Activated CD4-positive, CD25-positive, alpha-beta regulatory T cell treated with anti-CD3 and anti-CD28 coated beads, Interleukin-2, amount 50 U/mL, for 24 hours (primary cell): ENCODE data around the gene EML1.

Experiments used
- ATAC-seq, 2 donors: fragments of 150-1000 bp; cut with Tn5 transposase; one replicate each; pipeline ENCODE4 v1.10.0; 2021; ENCODE audit warnings: mild to moderate bottlenecking in 1 of 2, moderate library complexity in 1 of 2

The EML1 gene

DNA sequence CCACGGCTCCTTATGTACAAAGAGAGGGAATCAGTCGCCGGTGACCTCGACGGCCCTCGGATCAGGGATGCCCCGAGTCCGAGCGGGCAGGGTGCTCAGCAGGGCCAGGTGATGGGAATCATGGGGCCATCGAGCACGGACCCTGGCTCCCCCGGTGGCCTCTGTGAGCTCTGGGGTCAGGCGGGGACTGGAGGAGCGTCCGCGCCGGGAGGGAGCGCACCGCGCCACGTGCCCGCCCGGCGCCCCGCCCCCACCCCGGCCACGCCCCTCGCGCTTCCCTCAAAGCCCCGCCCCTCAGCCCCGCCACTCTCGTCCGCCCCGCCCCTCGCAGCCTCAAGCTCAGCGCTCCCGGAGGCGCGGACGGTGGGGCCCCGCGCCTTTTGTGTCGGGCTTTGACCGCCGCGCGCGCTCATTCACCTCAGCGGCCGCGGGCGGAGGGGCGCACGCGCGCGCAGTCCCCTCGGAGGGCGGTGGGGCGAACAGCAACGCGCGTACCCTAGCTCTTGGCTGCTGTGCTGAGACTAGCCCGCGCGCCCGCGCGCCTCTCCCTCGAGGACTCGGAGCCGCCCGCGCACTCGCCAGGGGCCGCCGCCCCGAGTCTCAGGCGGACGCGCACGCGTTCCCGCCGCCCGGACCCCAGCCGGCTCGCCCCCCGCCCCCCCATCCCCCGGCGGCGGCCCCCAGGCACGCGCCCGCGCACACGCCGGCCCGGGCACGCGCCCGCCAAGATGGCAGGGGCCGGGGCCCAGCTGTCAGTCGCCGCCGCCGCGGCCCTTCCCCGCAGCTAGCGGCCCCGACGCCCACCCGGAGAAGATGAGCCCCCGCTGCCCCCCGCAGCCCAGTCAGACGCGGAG, 178.1 kb downstream of the EML1 start:
- ATAC-seq = peak; percentile 75 to 78

DNA sequence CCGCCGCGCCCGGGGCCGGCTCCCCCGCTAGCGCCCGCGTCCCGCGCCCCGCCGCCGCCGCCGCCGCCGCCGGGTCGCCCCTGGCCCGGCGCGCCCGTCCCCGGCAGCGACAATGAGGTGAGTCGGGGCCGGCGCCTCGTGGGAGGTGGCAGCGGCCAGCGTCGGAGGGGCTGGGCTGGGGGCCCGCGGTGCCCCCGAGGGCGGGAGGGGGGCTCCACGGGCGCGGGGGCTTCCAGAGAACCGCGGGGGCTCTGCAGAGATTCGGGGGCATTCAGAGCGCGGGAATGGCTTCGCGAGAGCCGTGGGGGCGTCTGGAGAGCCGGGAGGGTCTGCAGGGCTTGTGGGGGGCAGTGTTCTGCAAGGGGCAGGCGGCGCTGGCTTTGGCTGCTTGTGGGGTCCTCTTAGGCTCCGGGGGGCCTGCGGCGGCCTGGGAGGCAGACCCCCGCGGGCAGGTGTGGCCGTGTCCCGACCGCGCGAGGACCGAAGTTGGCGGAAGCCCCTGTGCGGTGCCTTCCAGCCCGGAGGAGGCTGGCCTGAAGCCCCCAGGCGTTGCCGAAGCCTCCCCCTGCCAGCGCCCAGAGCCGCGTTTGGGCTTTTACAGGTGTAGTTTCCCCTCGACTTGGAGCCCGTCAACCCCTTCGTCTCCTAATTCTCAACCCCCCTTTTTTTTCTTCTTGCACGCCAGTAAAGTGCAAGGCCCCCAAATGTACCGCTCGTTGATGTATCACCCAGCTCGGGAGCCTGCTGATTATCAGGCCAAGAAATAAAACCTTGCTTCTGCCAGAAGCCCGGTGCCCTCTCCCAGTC, 178.9 kb downstream of the EML1 start:
- peak; percentile 14 to 22 for ATAC-seq

DNA sequence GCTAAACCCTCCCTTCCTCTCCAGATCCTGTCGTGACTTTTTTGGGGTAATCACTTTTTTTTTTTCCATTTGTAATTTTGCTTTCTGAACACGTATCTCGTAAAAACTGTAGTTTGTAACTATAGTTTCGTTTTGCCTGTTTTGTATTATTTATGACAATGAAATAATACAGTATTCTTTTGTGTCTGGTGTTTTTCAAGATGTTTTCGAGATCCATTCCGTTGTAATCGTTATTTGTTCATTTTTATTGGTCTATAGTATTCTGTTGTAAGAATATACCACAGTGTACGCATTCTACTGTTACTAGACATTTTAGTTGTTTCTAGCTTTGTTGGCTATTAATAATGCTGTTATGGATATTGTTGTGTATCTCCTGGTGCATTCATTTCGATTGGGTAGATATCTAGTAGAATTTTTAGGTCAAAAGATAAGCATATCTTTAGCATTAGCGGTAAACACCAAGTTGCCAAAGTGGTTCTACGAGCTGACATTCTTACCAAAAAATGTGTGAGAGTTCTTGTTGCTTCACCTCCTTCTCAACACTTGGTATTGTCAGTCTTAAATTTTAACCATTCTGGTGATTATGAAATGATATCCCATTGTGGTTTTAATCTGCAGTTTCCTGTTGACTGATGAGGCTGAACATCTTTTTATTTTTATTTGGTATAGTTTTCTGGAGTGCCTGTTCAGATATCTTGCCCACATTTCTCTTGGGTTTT, 179.7 kb downstream of the EML1 start:
- no peak for ATAC-seq

DNA sequence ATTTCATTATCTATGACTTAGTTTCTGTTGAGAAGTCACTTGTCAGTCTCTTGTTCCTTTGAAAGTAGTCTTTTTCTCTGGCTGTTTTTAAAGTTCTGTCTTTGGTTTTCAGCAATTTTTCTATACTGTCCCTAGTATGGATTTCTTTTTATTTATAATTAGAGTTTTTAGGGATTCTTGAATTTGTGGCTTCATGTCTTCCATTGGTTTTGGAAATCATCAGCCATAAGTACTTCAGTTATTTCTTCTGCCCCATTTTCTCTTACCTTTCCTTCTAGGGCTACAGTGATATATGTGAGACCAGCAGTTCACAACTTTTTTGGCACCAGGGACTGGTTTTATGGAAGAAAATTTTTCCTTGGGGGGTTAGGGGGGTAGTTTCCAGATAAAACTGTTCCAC, 182.0 kb downstream of the EML1 start:
- ATAC-seq = no peak

DNA sequence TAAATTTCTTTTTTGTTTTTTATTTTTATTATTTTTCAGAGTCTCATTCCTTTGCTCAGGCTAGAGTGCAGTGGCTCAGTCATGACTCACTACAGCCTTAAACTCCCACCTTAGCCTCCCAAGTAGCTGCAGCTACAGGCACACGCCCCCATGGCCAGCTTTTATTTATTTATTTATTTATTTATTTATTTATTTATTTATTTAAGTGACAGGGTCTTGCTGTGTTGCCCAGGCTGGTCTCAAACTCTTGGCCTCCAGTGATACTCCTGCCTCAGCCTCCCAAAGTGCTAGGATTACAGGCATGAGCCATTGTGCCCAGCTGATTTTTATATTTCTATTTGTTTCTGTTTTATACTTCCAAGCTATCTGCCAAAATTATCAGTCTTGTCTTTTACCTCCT, 182.8 kb downstream of the EML1 start:
- no peak for ATAC-seq

DNA sequence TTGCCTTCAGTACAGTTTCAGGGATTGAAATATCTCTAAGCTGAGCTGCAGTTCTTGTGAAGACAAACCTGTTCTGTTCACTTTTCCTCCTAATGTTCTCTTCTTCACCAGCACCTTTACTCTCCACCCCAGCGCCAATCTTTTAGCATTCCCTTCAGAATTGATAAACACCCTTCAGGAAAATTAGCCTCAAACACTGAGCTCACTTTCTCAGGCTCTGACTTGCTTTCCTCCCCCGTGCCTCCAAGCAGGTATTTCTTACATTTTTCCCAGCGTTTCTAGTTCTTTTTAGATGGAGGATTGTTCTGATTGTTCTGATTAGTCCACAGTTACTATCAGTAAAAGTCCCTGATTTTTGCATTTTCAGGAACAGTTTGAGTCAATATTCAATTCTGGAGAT, 183.5 kb downstream of the EML1 start:
- no peak for ATAC-seq

DNA sequence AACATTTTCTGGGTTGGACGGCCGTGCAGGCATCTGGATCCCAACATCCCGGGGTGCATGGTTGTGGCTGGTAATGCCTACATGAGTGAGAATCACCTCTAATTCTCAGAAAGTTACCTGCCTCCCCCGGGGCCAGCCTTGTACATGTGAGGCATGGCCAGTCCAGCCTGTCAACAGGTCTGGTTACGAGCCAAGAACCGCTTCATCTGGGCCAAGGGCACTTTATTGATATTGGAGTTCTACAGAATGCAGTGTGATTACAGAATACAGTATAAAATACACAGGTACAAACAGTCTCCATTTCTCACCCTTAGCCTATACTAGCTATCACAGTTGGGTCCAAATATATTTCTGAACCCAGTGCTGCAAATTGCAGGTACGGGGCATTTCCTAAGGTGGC, 187.1 kb downstream of the EML1 start:
- ATAC-seq = no peak

DNA sequence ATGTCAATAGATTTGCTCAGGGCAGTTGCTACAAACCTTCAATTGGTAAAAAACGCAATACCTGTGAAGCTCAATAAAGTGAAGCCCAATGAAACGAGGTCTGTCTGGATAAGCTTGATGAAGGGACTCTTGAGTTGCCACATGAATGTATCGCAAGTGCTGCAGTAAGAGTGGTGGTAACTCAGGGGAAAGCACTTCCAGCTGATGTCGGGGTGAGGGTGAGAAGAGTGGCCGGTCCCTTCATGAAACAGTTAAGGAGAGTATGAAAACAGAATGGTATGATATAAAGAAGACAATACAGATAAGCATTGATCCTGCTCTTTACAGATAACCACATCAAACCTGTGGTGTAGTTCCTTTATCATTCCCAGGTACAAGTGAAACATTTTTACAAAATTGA, 188.6 kb downstream of the EML1 start:
- ATAC-seq = no peak

DNA sequence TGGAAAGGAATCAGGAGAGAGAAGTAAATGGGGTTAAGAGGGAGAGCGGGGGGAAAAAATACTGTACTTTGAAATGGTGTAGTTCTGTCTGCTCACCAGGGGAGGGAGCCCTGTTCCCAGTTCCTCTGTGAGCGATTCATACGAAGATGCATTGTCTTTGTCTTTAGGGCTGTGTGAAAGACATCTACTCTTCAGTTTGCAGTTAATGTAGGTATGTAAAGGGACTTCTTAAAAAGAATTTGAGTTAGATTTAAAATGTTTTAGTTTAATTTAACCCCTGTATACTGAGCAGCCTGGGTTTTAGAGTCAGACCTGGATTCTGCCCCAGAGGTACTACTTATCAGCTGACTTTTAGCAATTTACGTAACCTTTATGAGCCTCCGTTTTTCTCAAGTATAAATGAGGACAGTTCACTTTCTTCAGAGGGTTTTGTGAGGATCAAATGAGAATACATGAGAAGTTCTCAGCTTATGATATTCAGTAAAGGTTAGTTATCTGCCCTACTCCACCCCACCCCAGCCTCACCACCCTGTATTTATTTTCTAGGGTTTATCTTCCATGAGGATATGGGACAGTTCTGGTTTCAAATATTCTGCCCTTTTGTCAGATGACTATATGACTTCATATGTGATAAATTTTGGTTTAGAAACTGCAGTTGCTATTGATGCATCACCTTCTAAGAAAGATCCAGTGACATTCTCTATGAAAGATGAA, 189.5 kb downstream of the EML1 start:
- peak; percentile 44 to 75 for ATAC-seq

DNA sequence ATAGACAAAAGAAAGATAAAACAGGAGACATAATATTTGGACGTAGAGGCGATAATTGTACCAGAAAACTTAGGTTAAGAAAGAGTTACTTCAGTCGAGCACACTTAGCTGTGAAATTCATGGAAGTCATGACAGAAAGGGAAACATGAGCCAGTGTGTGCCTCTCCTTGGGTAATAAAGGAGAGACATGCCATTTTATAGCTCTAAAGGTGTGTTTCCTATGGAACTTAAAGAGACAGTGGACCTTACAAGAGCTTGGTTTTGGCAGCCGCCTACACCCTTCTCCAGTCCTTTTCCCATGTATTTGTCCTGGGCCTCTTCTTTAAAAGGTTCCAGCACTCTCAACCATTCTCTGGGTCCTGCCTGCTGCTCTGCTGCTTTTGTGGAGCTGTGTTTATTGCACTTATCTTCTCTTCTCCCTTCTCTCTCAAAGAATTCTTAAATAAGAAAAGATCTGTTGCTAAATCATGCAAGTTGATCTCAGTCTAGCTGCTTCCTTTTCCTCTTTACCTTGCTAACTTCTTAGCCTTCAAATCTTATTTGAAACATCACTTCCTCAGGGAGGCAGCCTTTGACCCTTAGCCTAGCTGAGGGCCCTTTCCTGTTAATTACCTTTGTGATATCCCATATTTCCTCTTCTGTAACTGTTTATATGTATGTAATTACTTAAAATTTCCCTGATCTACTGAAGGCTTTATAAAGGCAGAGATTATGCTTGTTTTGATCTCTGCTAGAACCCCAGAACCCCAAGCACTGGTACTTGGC, 190.2 kb downstream of the EML1 start:
- ATAC-seq = no peak

DNA sequence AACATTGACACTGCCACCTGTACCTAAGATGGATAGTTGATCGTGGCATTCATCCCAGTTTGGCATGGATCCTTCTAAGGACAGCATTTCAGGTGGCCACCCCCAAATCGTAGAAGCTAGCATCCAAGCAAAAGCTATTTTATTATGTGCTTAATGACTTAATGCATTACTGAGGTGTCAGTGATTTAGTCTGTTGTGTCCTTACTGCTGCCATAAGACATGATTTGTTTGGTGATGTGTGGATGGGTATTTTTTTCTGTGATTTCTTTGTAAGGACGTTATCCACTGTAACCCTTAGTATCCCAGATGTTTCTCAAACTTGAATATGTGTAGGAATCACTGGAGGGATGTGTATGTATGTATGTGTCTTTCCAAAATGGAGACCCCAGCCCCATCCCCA, 190.8 kb downstream of the EML1 start:
- no peak for ATAC-seq

DNA sequence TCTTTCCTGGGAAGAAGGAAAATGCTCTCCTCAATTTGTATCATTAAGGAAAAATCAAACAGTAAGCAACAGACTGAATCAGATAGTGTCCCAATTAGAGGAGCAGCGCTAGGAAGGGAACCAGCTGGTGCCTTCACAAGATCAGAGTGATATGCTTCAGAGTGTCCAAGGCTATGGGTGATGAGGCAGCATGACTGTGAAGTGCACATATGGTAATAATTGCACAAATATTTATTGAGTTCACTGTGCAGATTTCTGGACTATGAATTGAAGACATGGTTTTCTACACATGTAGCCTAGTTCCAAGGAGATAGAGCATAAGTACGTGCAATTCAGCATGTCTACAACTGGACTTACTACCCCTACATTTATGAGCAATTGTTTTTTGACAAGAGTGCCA, 193.2 kb downstream of the EML1 start:
- no peak for ATAC-seq

DNA sequence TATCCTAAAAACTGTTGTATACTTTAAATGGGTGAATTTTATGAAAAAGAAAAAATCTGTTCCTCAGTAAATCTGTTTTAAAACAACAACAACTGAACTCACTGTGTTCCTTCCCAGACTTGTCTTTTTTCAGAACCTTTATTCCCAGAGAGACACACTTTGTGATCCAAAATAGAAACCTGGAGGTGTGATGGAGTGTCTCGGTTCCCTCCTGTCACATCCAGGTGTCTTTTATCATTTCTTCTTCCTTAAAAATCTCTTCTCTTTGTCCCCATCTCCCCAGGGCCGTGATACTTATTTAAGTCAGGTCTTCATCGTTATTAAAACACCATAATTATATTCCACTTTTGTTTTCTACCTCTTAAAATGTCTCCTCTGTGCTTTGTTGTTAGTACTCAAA, 195.8 kb downstream of the EML1 start:
- no peak for ATAC-seq

DNA sequence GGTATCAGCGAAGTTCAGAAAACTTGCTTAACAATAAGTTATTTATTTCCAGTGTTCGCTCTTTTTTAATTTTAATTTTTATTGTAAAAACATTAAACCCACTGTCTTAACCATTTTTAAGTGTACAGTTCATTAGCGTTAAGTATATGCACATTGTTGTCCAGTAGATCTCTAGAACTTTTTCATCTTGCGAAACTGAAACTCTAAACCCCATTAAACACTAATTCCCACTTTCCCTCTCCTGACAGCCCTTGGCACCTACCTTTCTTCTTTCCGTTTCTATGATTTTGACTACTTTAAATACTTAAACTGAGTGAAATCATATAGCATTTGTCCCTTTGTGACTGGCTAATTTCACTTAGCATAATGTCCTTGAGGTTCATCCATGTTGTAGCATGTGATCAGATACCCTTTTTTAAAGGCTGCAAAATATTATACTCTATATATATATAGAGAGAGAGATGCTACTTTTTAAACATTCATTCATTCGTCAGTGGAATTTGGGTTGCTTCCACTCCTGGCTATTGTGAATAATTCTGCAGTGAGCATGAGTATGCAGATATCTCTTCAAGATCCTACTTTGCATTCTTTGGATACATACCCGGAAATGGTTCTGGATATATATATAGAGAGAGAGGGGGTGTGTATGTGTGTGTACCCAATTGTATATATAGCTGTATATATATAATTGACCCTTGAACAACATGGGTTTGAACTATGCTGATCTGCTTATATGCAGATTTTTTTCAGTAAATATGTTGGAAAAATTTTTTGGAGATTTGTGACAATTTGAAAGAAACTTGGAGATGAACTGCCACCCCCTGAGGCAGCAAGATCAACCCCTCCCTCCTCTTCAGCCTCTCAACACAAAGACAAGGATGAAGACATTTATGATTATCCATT, 197.3 kb downstream of the EML1 start:
- ATAC-seq = no peak

DNA sequence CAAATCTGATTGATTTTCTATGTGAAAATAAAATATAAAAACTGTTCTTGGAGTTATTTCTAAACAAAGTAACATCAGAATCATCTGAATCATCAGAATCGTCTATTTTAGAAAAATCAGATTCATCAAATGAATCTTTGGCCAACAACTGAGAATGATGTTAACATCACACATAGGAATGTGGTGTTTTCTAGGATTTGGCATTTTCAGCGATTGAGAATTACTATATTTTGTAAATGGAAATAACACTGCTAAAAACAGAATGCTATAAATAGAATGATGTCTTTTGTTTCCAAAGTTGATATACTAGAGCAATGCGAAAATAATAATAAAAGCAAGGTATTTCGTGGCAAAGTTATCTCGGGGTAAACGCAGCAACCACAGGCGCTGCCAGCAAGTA, 198.1 kb downstream of the EML1 start:
- no peak for ATAC-seq
